ENCODE measurements around the gene GNA12. TPM values are rescaled to one million over a fixed set of nuclear protein-coding genes. Genes with fewer than 3 reads are reported as not detected.

Gene GNA12
- total RNA-seq, 1 donor from 2014 or later = 43.0 TPM

GRCh38 chr7:2800220-2800930 lies 43.7 kb downstream of the GNA12 start:
- no peak for DNase-seq
- TF ChIP-seq, protein P1, sequence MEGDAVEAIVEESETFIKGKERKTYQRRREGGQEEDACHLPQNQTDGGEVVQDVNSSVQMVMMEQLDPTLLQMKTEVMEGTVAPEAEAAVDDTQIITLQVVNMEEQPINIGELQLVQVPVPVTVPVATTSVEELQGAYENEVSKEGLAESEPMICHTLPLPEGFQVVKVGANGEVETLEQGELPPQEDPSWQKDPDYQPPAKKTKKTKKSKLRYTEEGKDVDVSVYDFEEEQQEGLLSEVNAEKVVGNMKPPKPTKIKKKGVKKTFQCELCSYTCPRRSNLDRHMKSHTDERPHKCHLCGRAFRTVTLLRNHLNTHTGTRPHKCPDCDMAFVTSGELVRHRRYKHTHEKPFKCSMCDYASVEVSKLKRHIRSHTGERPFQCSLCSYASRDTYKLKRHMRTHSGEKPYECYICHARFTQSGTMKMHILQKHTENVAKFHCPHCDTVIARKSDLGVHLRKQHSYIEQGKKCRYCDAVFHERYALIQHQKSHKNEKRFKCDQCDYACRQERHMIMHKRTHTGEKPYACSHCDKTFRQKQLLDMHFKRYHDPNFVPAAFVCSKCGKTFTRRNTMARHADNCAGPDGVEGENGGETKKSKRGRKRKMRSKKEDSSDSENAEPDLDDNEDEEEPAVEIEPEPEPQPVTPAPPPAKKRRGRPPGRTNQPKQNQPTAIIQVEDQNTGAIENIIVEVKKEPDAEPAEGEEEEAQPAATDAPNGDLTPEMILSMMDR (IDR thresholded peaks at IDR 0.05; ENCODE audit: borderline replicate concordance) = no peak
- intact Hi-C loops (cut with micrococcal nuclease) = no loop called here
- no peaks in the 10 kb centered on the region for H3K36me3 ChIP-seq
- H3K9me3 ChIP-seq (replicated peaks) = no peaks in the 10 kb centered on the region
- H3K4me1 ChIP-seq = peaks cover 86% of the 10 kb centered on the region
- H3K27me3 ChIP-seq (ENCODE audit: low read depth) = no peaks in the 10 kb centered on the region
- peak overlapping the region; percentile 86 for H3K27ac ChIP-seq (replicated peaks)
- H3K4me3 ChIP-seq = no peak overlapping the region

- TF ChIP-seq, protein P1 (IDR thresholded peaks at IDR 0.05; ENCODE audit: borderline replicate concordance) = no peak
- no peaks in the 10 kb centered on the region for H3K9me3 ChIP-seq (replicated peaks)
- H3K27ac ChIP-seq (replicated peaks) = no peak overlapping the region
- peaks cover 75% of the 10 kb centered on the region for H3K4me1 ChIP-seq
- no peak for DNase-seq
- H3K36me3 ChIP-seq = peaks cover 7% of the 10 kb centered on the region
- intact Hi-C loops (cut with micrococcal nuclease) = no loop called here
- H3K27me3 ChIP-seq (ENCODE audit: low read depth) = no peaks in the 10 kb centered on the region
- H3K4me3 ChIP-seq = no peak overlapping the region
These were observed 44.9 kb downstream of the GNA12 start for GRCh38 chr7:2799253-2799652.

GRCh38 chr7:2798669-2799068 lies 45.4 kb downstream of the GNA12 start:
- intact Hi-C loops (cut with micrococcal nuclease) = no loop called here
- no peak for DNase-seq
- TF ChIP-seq, protein P1 (IDR thresholded peaks at IDR 0.05; ENCODE audit: borderline replicate concordance) = no peak
- H3K36me3 ChIP-seq = peaks cover 13% of the 10 kb centered on the region
- H3K27ac ChIP-seq (replicated peaks) = no peak overlapping the region
- H3K27me3 ChIP-seq (ENCODE audit: low read depth) = no peaks in the 10 kb centered on the region
- H3K9me3 ChIP-seq (replicated peaks) = no peaks in the 10 kb centered on the region
- H3K4me3 ChIP-seq = no peak overlapping the region
- H3K4me1 ChIP-seq = peaks cover 69% of the 10 kb centered on the region

- DNase-seq = peak; percentile 76
- Histone ChIP-seq H3K27me3 (ENCODE audit: low read depth) (no peaks in the 10 kb centered on the region), H3K4me3 (peak overlapping the region; percentile 37), H3K27ac (replicated peaks) (peak overlapping the region; percentile 82), H3K9me3 (replicated peaks) (no peaks in the 10 kb centered on the region), H3K36me3 (peaks cover 29% of the 10 kb centered on the region), H3K4me1 (peaks cover 49% of the 10 kb centered on the region)
- intact Hi-C loops (cut with micrococcal nuclease) = no loop called here
- TF ChIP-seq, protein P1 (IDR thresholded peaks at IDR 0.05; ENCODE audit: borderline replicate concordance) = no peak
These were observed 47.5 kb downstream of the GNA12 start for GRCh38 chr7:2796358-2797352.

GRCh38 chr7:2795906-2796305 lies 48.2 kb downstream of the GNA12 start:
- intact Hi-C loops (cut with micrococcal nuclease) = no loop called here
- Histone ChIP-seq H3K36me3 (peaks cover 36% of the 10 kb centered on the region), H3K27me3 (ENCODE audit: low read depth) (no peaks in the 10 kb centered on the region), H3K4me1 (peaks cover 41% of the 10 kb centered on the region), H3K9me3 (replicated peaks) (no peaks in the 10 kb centered on the region), H3K4me3 (peak overlapping the region; percentile 37), H3K27ac (replicated peaks) (peak overlapping the region; percentile 82)
- DNase-seq = no peak
- TF ChIP-seq, protein P1 (IDR thresholded peaks at IDR 0.05; ENCODE audit: borderline replicate concordance) = no peak
